HG03060 (cell line): ENCODE data around the gene IGSF8.
"Not testable (repeated sequence)": the region's sequence is repeated elsewhere in the genome, so short reads cannot be mapped to it uniquely, and the experiment has no call there.

Experiments used
- ATAC-seq: cut with Tn5 transposase; IDR thresholded peaks from one replicate; pipeline ENCODE4 v1.9.1; 2021; ENCODE audit warnings: low read depth, moderate number of reproducible peaks; ENCODE audit not compliant: unreplicated experiment

Gene IGSF8

DNA sequence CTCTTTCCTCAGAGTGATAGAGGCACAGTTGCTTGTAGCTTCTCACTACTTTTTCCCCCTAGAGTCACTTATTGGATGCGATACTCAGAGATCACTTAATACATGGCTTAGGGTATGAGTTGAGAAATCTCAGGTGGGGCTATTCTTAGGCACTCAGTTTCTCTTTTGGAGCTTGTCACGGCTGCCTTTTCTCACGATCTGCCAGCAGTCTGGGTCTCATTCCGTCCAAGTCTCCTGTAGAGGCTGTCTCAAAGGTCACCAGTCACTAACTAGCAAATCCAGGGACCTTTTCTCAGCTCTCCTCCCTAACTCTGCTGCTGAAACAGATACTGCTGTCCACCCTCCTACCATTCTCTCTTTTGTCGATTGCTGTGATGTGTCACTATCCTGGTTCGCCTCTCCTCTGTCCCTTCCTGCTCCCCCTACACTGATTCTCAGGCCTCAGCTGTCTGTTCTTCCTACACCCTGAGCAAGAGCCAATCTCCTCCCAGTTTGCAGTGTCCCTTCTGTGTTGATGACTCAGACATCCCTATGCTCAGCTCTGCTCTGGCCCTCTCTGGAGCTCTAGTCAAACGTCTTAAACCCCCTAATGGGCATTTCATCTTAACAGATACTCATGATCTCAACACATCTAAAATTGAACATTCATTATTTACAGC is 29.6 kb upstream of the IGSF8 start:
- ATAC-seq, result no peak

- ATAC-seq, result no peak
Observed at GRCh38 chr1:160127381-160127780, 29.0 kb upstream of the IGSF8 start.

DNA sequence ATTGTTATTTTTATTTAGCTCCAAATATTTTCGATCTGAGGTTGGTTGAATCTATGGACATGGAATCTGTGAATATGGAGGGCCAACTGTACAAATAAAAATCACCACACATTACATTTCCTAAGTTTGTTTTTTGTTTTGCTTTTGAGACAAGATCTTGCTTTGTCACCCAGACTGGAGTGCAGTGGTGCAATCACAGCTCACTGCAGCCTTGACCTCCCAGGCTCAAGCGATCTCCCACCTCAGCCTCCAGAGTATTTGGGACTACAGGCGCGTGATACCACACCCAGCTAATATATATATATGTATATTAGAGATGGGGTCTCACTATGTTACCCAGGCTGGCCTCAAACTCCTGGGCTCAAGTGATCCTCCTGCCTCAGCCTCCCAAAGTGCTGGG is 27.9 kb upstream of the IGSF8 start:
- ATAC-seq, result not testable (repeated sequence)

GRCh38 chr1:160125746-160126145 is 27.3 kb upstream of the IGSF8 start:
- no peak for ATAC-seq

- no peak for ATAC-seq
Observed at GRCh38 chr1:160124705-160125478, 26.5 kb upstream of the IGSF8 start.

DNA sequence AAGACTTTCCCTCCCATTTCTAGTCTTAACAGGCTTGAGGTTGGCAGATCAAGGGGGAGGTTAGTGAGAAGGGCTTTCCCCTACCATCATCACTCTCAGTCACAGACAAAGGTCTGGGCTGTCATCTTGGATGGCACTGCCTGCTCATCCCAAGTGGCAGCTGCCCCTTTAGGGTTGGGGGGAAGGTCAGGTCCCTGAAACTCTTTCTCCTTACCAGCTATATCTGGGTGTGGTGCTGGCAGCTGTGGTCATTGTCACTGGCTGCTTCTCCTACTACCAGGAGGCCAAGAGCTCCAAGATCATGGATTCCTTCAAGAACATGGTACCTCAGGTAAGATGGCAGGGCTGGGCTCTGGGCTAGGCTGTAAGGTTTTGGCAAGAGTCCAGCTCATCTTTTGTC is 25.3 kb upstream of the IGSF8 start:
- ATAC-seq, result no peak

- ATAC-seq, result no peak
Observed at GRCh38 chr1:160122978-160123495, 24.6 kb upstream of the IGSF8 start.

DNA sequence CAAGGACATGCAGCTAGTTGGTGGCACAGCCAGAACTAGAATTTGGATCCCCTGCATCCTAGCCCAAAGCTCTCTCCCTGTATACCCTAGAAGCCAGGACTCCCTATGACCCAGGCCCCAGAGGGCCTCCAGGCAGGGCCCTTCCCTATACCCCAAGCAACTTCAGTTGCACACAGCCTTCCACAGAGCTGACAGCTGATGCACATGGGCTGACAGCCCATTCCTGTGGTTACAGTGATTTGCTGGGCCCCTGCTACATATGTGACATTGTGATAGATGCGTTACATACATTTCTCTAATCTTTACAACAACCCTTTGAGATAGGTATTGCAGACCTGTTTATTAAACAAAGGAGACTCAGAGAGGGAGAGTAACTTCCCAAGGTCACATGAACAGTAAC is 23.0 kb upstream of the IGSF8 start:
- ATAC-seq, result no peak

GRCh38 chr1:160120797-160121196 is 22.4 kb upstream of the IGSF8 start:
- no peak for ATAC-seq

DNA sequence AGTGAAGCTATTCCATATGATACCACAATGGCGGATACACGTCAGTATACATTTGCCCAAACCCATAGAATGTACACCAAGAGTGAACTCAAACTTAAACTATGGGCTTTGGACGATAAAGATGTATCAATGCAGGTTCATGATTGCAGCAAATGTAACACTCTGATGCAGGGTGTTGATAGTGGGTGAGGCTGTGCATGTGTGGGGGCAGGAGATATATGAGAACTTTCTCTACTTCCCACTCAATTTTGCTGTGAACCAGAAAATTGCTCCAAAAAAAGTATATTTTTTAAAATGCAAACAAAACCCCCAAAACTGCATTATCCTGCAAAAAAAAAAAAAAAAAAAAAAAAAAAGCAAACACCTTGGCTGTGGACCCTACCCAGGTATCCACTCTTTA is 20.5 kb upstream of the IGSF8 start:
- no peak for ATAC-seq

- no peak for ATAC-seq
Observed at GRCh38 chr1:160117709-160118183, 19.3 kb upstream of the IGSF8 start.

DNA sequence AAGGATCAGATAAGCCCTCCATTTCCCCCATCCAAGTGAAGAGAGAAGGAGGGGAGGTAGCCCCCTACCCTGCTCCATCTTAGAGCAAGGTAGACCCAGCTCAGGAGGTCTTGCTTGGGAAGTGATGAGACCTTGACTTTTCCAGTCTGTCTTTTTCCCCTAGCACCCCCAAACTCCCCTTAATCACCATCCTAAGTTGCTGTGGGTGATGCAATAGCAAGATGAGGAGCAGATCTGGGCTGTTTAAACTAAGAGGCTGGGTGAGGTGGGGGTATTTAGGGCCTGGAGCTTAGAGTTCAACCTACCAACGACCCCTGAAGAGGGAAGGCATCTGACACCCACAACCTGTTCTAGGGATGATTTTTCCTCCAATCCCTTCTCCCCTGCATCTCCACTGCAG is 18.9 kb upstream of the IGSF8 start:
- ATAC-seq, result no peak

- no peak for ATAC-seq
Observed at GRCh38 chr1:160116283-160117147, 18.1 kb upstream of the IGSF8 start.

DNA sequence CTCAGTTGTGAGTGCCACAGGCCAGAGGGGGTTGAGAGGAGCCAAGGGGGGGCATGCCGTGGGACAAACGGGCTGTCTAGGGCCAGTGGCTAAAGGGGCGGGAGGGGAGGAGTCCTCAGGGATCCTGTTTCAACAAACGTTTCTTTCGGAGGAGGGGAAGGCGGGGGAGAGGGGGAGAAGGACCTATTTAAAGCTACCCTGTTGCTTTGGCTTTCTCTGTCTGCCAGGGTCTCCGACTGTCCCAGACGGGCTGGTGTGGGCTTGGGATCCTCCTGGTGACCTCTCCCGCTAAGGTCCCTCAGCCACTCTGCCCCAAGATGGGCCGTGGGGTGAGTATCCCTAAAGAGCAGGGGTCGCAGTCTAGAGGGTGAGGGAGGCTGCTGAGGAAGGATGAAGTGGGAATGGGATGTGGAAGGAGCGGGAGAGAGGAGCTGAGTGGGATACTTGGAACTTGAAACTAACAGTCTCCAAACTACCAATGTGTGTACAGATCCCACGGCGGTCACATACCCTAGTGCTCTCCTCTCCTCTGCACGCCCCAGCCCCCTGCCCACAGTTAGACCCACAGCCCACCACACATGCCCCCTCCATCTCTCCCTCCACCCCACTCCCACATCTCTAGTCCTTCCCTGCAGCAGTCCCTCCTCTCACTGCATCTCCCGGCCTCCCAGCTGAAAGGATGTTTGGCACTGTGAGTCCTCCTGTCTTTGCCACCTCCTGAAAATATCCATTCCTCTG is 17.3 kb upstream of the IGSF8 start, which contains the start of gene ATP1A2:
TSS of gene ATP1A2 (plus strand) at position 215 of the 738 bp plus-strand sequence. CDS start at position 318, 103 bp downstream.
- no peak for ATAC-seq

GRCh38 chr1:160114085-160114484 is 15.7 kb upstream of the IGSF8 start:
- ATAC-seq, result no peak

DNA sequence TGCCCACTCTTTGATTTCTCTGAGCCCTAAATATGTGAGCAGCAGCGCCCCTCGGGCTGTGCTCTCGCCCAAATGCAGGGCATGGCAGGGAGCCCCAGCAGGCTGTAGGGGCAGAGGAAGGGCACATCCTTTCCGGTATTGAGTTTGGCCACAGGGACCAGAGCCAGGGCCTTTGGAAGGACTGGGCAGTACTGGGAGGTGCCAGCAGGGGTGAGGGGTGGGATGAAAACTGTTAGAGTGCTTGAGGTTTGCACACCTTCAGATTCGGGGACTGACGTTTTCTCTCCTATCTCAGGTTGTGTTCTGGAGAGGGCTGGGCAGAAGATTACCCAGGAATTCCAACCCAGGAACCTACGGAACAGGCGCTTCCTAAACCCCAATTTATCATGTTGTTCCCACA is 15.0 kb upstream of the IGSF8 start:
- no peak for ATAC-seq

DNA sequence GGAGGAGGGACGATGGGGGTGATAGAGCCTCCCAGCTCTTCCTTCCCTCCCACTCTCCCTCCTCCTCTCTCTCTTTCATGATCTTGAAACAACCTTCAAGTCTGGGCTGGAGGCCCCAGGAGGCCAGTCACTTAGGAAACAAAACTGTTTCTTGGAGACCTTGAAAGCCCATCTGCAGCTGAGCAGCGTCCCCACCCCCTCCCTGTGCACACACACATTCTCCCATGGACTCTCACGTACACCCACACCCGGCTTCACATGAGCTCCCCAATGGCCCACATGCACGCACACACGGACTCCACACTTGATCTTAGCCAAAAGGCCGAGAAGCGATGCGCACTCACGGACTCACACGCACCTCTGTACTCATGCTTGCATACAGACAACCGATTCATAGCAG is 13.9 kb upstream of the IGSF8 start:
- no peak for ATAC-seq

DNA sequence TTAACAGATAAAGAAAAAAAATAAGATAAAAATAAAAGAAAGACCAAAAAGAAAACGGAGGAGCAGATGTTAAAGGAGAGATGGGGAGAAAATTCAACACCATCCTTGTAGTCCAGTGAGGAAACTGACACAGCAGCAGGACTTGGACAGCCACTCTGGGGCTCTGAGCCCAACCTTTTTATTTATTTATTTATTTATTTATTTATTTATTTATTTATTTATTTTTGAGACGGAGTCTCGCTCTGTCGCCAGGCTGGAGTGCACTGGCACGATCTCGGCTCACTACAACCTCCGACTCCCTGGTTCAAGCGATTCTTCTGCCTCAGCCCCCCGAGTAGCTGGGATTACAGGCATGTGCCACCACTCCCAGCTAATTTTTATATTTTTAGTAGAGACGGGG is 13.0 kb upstream of the IGSF8 start:
- not testable (repeated sequence) for ATAC-seq

GRCh38 chr1:160109686-160110085 is 11.3 kb upstream of the IGSF8 start:
- ATAC-seq, result no peak
